Body of pancreas (tissue), 4 donors: ENCODE measurements around the gene PSMD9.

Source experiments
- POLR2A ChIP-seq, 3 donors: fragments of 450-650 bp; IDR thresholded peaks; one replicate each; pipeline ENCODE4 v1.6.1; 2016; ENCODE audit warnings: antibody characterized with exemption in 3 of 3, mild to moderate bottlenecking in 2 of 3
- TF ChIP-seq, protein P1 (sequence below), 7 experiments: fragments of 450-650 bp in 4 of 7; fragments of 200-600 bp in 3 of 7; sonication (generic) in 3 of 7; IDR thresholded peaks; one replicate each; pipeline ENCODE4 v1.5.1; 2016 to 2019; ENCODE audit warnings: antibody characterized with exemption in 7 of 7

DNA sequence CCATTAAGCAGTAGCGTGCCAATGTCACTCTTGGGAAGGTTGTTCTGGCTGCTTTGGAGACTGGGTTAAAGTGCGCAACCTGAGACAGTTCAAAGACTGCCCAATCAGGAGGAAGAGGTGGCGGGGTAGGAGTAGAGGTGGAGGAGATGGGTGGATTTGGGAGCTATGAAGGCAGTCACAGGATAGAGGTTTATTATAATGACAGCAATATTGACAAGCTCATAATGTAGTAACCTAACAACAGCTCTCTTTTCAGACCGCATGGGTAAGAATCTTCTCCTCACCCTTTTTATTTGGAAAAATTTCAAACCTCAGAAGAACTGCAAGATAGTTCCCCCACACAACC lies 5.3 kb upstream of the PSMD9 start:
- TF ChIP-seq, protein P1, sequence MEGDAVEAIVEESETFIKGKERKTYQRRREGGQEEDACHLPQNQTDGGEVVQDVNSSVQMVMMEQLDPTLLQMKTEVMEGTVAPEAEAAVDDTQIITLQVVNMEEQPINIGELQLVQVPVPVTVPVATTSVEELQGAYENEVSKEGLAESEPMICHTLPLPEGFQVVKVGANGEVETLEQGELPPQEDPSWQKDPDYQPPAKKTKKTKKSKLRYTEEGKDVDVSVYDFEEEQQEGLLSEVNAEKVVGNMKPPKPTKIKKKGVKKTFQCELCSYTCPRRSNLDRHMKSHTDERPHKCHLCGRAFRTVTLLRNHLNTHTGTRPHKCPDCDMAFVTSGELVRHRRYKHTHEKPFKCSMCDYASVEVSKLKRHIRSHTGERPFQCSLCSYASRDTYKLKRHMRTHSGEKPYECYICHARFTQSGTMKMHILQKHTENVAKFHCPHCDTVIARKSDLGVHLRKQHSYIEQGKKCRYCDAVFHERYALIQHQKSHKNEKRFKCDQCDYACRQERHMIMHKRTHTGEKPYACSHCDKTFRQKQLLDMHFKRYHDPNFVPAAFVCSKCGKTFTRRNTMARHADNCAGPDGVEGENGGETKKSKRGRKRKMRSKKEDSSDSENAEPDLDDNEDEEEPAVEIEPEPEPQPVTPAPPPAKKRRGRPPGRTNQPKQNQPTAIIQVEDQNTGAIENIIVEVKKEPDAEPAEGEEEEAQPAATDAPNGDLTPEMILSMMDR (IDR thresholded peaks at IDR 0.05), result no peak
- no peak for TF ChIP-seq POLR2A (IDR thresholded peaks at IDR 0.05)
